ENCODE data around the gene LTBP4. TPM values are rescaled to one million over a fixed set of nuclear protein-coding genes. Genes with fewer than 3 reads are reported as not detected.
A peak's percentile ranks its signal among the peaks of the same experiment; 100 is the strongest.

The LTBP4 gene
- total and polyA plus RNA-seq, 3 experiments from 2014 or later, result 40.0 to 111 (median 103) TPM

GRCh38 chr19:40594657-40595091 is 6.5 kb upstream of the LTBP4 start:
- H3K4me1 Mint-ChIP-seq, result peaks cover 27 to 32% (median 30%) of the 10 kb centered on the region in 3 donors
- Histone ChIP-seq H3K9me3 (ENCODE audit: low read length) (no peaks in the 10 kb centered on the region), H3K27ac (ENCODE audit: low read depth, low read length) (no peak overlapping the region), H3K4me3 (ENCODE audit: low read length) (no peak overlapping the region), H3K27me3 (ENCODE audit: insufficient read depth, low read length, poor library complexity, severe bottlenecking) (peaks cover 24% of the 10 kb centered on the region), H3K36me3 (ENCODE audit: insufficient read depth, low read length) (no peaks in the 10 kb centered on the region), H3K4me1 (ENCODE audit: insufficient read depth, low read length) (peaks cover 25% of the 10 kb centered on the region)
- no peaks in the 10 kb centered on the region for H3K9me3 Mint-ChIP-seq
- peak overlapping the region in 1 of 7 donors; percentile 59 for H3K4me3 Mint-ChIP-seq
- peak overlapping the region in 4 of 8 donors; percentile 42 to 61 (median 54) for H3K27ac Mint-ChIP-seq
- H3K27me3 Mint-ChIP-seq, result peaks cover 23 to 24% of the 10 kb centered on the region in 2 donors
- POLR2A ChIA-PET, result interaction anchor here (0.7 to 1.1 kb wide), 2 partner anchors 15 to 129 kb away, joined by 5 read pairs; partner anchors contain the start of gene BLVRB
- CTCF ChIA-PET, result interaction anchor here (1.8 to 3.4 kb wide), 2 partner anchors 8 to 40 kb away, joined by 4 to 14 read pairs; no protein-coding TSS in a partner anchor
- H3K36me3 Mint-ChIP-seq, result peaks cover 0 to 15% (median 0%) of the 10 kb centered on the region in 3 donors
- DNase-seq, result peak in 1 of 5 donors; percentile 39

DNA sequence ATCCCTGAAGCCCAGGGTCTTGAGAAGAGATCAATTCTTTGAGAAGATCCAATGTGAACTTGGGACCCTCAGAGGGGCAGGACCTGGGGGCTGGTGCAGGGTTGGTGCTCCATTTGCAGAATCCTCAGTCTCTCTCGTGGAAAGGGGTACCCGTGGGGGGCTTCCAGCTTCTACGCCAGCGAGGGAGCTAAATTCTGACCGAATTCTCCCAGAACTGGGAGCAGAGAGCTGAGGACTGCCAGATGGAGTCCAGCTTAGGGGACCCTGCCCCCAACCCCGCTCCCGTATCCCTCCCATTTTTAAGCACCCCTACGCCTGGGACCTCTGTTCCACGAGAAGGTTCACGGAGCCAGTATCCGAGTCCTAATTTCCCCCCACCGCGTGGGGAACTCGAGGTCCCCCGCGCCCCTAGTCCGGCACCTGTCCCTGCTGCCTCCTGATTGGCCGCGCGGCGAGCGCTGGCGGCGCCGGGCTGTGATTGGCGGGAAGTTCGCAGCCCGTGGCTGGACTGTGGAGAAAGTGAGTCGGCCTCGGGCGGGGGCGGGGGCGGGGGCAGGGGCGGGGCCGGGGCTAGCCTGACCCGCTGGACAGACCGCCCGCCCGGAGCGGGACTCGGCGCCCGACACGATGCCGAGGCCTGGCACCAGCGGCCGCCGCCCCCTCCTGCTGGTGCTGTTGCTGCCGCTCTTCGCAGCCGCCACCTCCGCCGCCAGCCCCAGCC is 4.4 kb upstream of the LTBP4 start:
- Mint-ChIP-seq H3K27me3 (peaks cover 32 to 35% of the 10 kb centered on the region in 2 donors), H3K36me3 (peaks cover 0 to 2% (median 0%) of the 10 kb centered on the region in 3 donors), H3K9me3 (no peaks in the 10 kb centered on the region), H3K4me1 (peaks cover 38 to 48% (median 41%) of the 10 kb centered on the region in 3 donors), H3K4me3 (no peak overlapping the region), H3K27ac (no peak overlapping the region)
- Histone ChIP-seq H3K4me3 (ENCODE audit: low read length) (no peak overlapping the region), H3K4me1 (ENCODE audit: insufficient read depth, low read length) (peaks cover 42% of the 10 kb centered on the region), H3K9me3 (ENCODE audit: low read length) (no peaks in the 10 kb centered on the region), H3K36me3 (ENCODE audit: insufficient read depth, low read length) (no peaks in the 10 kb centered on the region), H3K27me3 (ENCODE audit: insufficient read depth, low read length, poor library complexity, severe bottlenecking) (peaks cover 40% of the 10 kb centered on the region), H3K27ac (ENCODE audit: low read depth, low read length) (peak overlapping the region; percentile 51)
- DNase-seq, result peak in 1 of 5 donors; percentile 43
- ChIA-PET POLR2A (no interaction called here), CTCF (interaction anchor here (0.8 to 3.4 kb wide), 4 partner anchors 25 to 56 kb away, joined by 3 to 14 read pairs (median 4); no protein-coding TSS in a partner anchor)

- CTCF ChIA-PET, result interaction anchor here (1.5 kb wide), 1 partner anchor 71 kb away, joined by 3 read pairs; no protein-coding TSS in a partner anchor
- H3K4me3 ChIP-seq (ENCODE audit: low read length), result peak overlapping the region; percentile 28
- H3K36me3 ChIP-seq (ENCODE audit: insufficient read depth, low read length), result no peaks in the 10 kb centered on the region
- Mint-ChIP-seq H3K9me3 (no peaks in the 10 kb centered on the region), H3K4me1 (peaks cover 40 to 54% (median 44%) of the 10 kb centered on the region in 3 donors), H3K27ac (peak overlapping the region in 1 of 8 donors; percentile 28), H3K36me3 (no peaks in the 10 kb centered on the region), H3K27me3 (peaks cover 32 to 39% of the 10 kb centered on the region in 2 donors), H3K4me3 (peak overlapping the region in 6 of 7 donors; percentile 10 to 83 (median 51))
- peaks cover 48% of the 10 kb centered on the region for H3K4me1 ChIP-seq (ENCODE audit: insufficient read depth, low read length)
- H3K9me3 ChIP-seq (ENCODE audit: low read length), result no peaks in the 10 kb centered on the region
- peak overlapping the region; percentile 51 for H3K27ac ChIP-seq (ENCODE audit: low read depth, low read length)
- POLR2A ChIA-PET, result no interaction called here
- peak in 1 of 5 donors; percentile 36 for DNase-seq
- H3K27me3 ChIP-seq (ENCODE audit: insufficient read depth, low read length, poor library complexity, severe bottlenecking), result peaks cover 42% of the 10 kb centered on the region
These were observed 3.8 kb upstream of the LTBP4 start for GRCh38 chr19:40597329-40597838.

GRCh38 chr19:40598121-40598917 is 2.9 kb upstream of the LTBP4 start:
- POLR2A ChIA-PET, result no interaction called here
- H3K4me1 Mint-ChIP-seq, result peaks cover 48 to 63% (median 50%) of the 10 kb centered on the region in 3 donors

DNA sequence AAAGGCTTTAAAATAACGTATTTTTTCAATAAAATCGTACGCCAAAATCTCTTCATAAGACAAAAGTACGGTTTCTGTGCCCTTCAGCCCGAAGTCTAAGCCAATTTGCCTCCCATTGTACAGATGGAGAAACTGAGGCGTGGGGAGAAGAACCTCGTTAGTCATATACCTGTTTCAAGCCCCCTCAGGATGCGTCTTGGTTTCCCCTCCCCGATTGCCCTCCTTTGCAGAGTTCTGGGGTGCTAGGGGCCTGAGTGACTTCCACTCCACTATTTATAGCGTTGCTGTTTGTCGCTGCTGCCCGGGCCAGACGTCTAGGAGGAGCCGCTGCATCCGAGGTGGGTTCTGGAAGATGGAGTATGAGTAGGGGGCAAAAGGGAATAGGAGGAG is 2.3 kb upstream of the LTBP4 start:
- Histone ChIP-seq H3K4me3 (ENCODE audit: low read length) (no peak overlapping the region), H3K36me3 (ENCODE audit: insufficient read depth, low read length) (no peaks in the 10 kb centered on the region), H3K4me1 (ENCODE audit: insufficient read depth, low read length) (peaks cover 62% of the 10 kb centered on the region), H3K9me3 (ENCODE audit: low read length) (no peaks in the 10 kb centered on the region), H3K27me3 (ENCODE audit: insufficient read depth, low read length, poor library complexity, severe bottlenecking) (peaks cover 42% of the 10 kb centered on the region), H3K27ac (ENCODE audit: low read depth, low read length) (no peak overlapping the region)
- peak overlapping the region in 2 of 8 donors; percentile 37 to 66 for H3K27ac Mint-ChIP-seq
- peak overlapping the region in 3 of 7 donors; percentile 11 to 26 (median 14) for H3K4me3 Mint-ChIP-seq
- peaks cover 38 to 39% of the 10 kb centered on the region in 2 donors for H3K27me3 Mint-ChIP-seq
- no peaks in the 10 kb centered on the region for H3K36me3 Mint-ChIP-seq
- no peaks in the 10 kb centered on the region for H3K9me3 Mint-ChIP-seq
- POLR2A ChIA-PET, result interaction anchor here (1.5 kb wide), 1 partner anchor 11 kb away, joined by 7 read pairs; no protein-coding TSS in a partner anchor
- peak in 1 of 5 donors; percentile 37 for DNase-seq
- H3K4me1 Mint-ChIP-seq, result peaks cover 54 to 69% (median 56%) of the 10 kb centered on the region in 3 donors
- CTCF ChIA-PET, result interaction anchor here (0.7 to 10.1 kb wide), 11 partner anchors 11 to 294 kb away, joined by 3 to 98 read pairs (median 4); partner anchors contain the start of gene BLVRB

More at GRCh38 chr19:40598121-40598917, 2.9 kb upstream of the LTBP4 start:
- Mint-ChIP-seq H3K4me3 (peak overlapping the region in 6 of 7 donors; percentile 11 to 57 (median 23)), H3K36me3 (no peaks in the 10 kb centered on the region), H3K27ac (peak overlapping the region in 4 of 8 donors; percentile 6 to 66 (median 34)), H3K27me3 (peaks cover 38 to 39% of the 10 kb centered on the region in 2 donors), H3K9me3 (no peaks in the 10 kb centered on the region)
- H3K27ac ChIP-seq (ENCODE audit: low read depth, low read length), result no peak overlapping the region
- no peaks in the 10 kb centered on the region for H3K9me3 ChIP-seq (ENCODE audit: low read length)
- peak; percentile 72 to 86 (median 81) for DNase-seq
- no peaks in the 10 kb centered on the region for H3K36me3 ChIP-seq (ENCODE audit: insufficient read depth, low read length)
- peaks cover 42% of the 10 kb centered on the region for H3K27me3 ChIP-seq (ENCODE audit: insufficient read depth, low read length, poor library complexity, severe bottlenecking)
- CTCF ChIA-PET, result interaction anchor here (0.7 to 10.1 kb wide), 9 partner anchors 10 to 293 kb away, joined by 3 to 98 read pairs (median 4); no protein-coding TSS in a partner anchor
- H3K4me1 ChIP-seq (ENCODE audit: insufficient read depth, low read length), result peaks cover 56% of the 10 kb centered on the region
- H3K4me3 ChIP-seq (ENCODE audit: low read length), result no peak overlapping the region

DNA sequence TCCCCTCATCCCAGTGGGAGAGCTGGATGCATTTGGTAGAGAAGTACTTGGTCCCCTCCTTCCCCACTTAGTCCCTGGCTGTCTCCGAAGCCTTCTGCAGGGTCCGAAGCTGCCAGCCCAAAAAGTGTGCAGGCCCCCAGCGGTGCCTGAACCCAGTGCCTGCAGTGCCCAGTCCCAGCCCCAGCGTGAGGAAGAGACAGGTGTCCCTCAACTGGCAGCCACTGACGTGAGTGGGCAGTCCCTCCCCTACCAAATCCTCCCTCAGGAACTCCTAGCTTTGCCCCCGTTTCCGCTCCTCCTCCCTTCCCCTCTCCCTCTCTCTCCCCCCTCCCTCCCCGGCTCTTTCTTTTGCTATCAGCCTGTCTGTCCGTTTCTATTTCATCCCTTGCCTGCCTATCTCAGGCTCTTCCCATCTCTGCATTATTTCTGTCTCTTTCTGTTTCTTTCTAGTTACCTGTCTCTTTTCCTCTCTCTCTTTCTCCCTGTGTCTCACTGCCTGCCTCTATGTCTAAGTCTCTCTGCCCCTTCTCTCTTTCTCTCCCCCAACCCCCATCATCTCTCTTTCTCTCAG is 1.8 kb upstream of the LTBP4 start:
- H3K9me3 Mint-ChIP-seq, result no peaks in the 10 kb centered on the region
- peak in 2 of 5 donors; percentile 29 to 49 for DNase-seq
- H3K27me3 ChIP-seq (ENCODE audit: insufficient read depth, low read length, poor library complexity, severe bottlenecking), result peaks cover 42% of the 10 kb centered on the region
- H3K27ac ChIP-seq (ENCODE audit: low read depth, low read length), result peak overlapping the region; percentile 24
- peak overlapping the region in 5 of 7 donors; percentile 19 to 80 (median 55) for H3K4me3 Mint-ChIP-seq
- H3K36me3 Mint-ChIP-seq, result no peaks in the 10 kb centered on the region
- peak overlapping the region in 5 of 8 donors; percentile 6 to 66 (median 35) for H3K27ac Mint-ChIP-seq
- H3K4me1 Mint-ChIP-seq, result peaks cover 55 to 69% (median 56%) of the 10 kb centered on the region in 3 donors
- H3K4me3 ChIP-seq (ENCODE audit: low read length), result no peak overlapping the region
- ChIA-PET CTCF (interaction anchor here (0.8 to 10.1 kb wide), 10 partner anchors 11 to 294 kb away, joined by 3 to 98 read pairs (median 4); partner anchors contain the start of gene BLVRB), POLR2A (interaction anchor here (1.5 kb wide), 1 partner anchor 11 kb away, joined by 7 read pairs; no protein-coding TSS in a partner anchor)
- H3K9me3 ChIP-seq (ENCODE audit: low read length), result no peaks in the 10 kb centered on the region
- H3K4me1 ChIP-seq (ENCODE audit: insufficient read depth, low read length), result peaks cover 63% of the 10 kb centered on the region
- H3K27me3 Mint-ChIP-seq, result peaks cover 39 to 40% of the 10 kb centered on the region in 2 donors
- no peaks in the 10 kb centered on the region for H3K36me3 ChIP-seq (ENCODE audit: insufficient read depth, low read length)

Data from CD8-positive, alpha-beta memory T cell (primary cell).